GM12878 (cell line): Measurements from ENCODE around the gene SHH. TPM values are rescaled to one million over a fixed set of nuclear protein-coding genes. Genes with fewer than 3 reads are reported as not detected.

Experiments
- EZH2 ChIP-seq: IDR thresholded peaks from 2 replicates; pipeline ENCODE4 v1.6.1; 2012; ENCODE audit warnings: low read depth, mild to moderate bottlenecking, control low read depth, inconsistent platforms, low read length, borderline replicate concordance; ENCODE audit not compliant: control insufficient read depth
- JUND ChIP-seq: IDR thresholded peaks from 2 replicates; pipeline ENCODE4 v1.6.1; 2012; ENCODE audit warnings: low read depth, mild to moderate bottlenecking, low read length, improper control_type of control experiment, moderate library complexity
- NBN ChIP-seq: fragments of 450-650 bp; IDR thresholded peaks from 2 replicates; pipeline ENCODE4 v1.6.1; 2016
- RBBP5 ChIP-seq: fragments of 200-600 bp; sonication (generic); conservative IDR thresholded peaks from 2 replicates; pipeline ENCODE4 v1.6.1; 2016
- WRNIP1 ChIP-seq: IDR thresholded peaks from 2 replicates; pipeline ENCODE4 v1.6.1; 2011; ENCODE audit warnings: low read depth, low read length, improper control_type of control experiment, borderline replicate concordance
- ZNF24 ChIP-seq: fragments of 450-650 bp; IDR thresholded peaks from 2 replicates; pipeline ENCODE4 v1.6.1; 2017; ENCODE audit warnings: antibody characterized with exemption, mild to moderate bottlenecking
- polyA plus RNA-seq, 11 experiments: library from polyadenylated mRNA; depleted of rRNA in 4 of 11; unstranded in 6 of 11; stranded (reverse) in 5 of 11; fragments of >200 nt; fragmentation: Nextera tagmentation in 4 of 11; fragmentation: Illumina TruSeq in 1 of 11; extraction: Ambion mirVana in 4 of 11; extraction: Trizol in 1 of 11; gene quantifications; 1 replicate in 1 of 11; 2 replicates in 10 of 11; pipeline versions ENCODE4 v1.2.1 to v1.2.3, GENCODE V29; 2011 to 2016; ENCODE audit warnings: inconsistent platforms in 2 of 11, missing spikeins in 2 of 11, low read depth in 1 of 11
- total RNA-seq, 4 experiments: library from RNA; depleted of rRNA in 3 of 4; stranded (reverse); fragments of >200 nt in 3 of 4; fragmentation: Illumina TruSeq in 1 of 4; extraction: Trizol in 1 of 4; gene quantifications; 2 replicates each; pipeline versions ENCODE4 v1.2.1 to v1.2.3, GENCODE V29; 2013 to 2021
- TF ChIP-seq, protein P1 (sequence below): IDR thresholded peaks from 2 replicates; pipeline ENCODE4 v1.6.1; 2012; ENCODE audit warnings: low read length, inconsistent platforms
- TF ChIP-seq, protein P2 (sequence below): fragments of 450-650 bp; IDR thresholded peaks from 2 replicates; pipeline ENCODE4 v1.6.1; 2017; ENCODE audit warnings: mild to moderate bottlenecking

The SHH gene
- total and polyA plus RNA-seq, 10 of the 15 experiments (the other 5 are each of a cell fraction or from before 2014, with no cell fraction given) = not detected

DNA sequence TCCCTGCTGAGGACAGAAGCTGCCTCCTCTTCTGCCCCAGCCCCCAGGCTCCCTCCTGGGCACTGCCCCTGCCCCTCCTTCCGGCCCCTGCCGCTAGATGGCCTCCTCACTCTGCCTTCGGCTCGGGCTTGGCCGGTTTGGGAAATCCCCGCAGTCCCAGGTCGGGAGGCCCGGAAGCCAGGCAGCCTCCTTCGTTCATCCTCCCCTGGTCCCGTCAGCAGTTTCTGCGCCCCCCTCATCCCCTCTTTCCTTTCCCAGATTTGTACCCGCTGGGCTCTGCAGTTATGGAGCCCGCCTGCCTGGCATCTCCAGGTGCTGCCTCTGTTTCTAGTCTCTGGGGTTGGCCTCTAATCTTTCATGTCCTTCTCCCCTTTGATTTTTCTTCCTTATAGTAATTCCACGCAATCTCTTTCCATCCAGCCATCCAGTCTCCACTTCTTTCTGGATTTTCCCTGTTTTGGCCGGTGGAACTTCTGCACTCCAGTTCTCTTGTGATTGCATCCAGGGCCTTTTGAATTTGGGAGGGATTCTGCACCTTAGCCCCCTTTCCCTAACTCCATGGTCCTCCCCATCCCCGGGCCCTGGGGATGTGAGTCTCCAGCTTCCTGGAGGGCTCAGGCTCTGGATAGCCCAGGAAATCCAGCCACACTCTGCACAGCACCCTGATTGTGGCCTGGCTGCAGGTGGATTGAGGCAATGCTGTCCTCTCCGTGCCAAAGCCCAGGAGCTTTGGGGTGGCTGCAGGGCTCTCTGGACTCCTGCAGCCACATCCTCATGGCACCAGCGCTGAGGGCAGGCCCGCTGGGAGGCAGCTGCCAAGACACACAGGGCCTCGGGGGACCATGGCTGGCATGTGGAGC lies 3.3 kb upstream of the SHH start (continued):
- TF ChIP-seq JUND = no peak
- TF ChIP-seq, protein P1, sequence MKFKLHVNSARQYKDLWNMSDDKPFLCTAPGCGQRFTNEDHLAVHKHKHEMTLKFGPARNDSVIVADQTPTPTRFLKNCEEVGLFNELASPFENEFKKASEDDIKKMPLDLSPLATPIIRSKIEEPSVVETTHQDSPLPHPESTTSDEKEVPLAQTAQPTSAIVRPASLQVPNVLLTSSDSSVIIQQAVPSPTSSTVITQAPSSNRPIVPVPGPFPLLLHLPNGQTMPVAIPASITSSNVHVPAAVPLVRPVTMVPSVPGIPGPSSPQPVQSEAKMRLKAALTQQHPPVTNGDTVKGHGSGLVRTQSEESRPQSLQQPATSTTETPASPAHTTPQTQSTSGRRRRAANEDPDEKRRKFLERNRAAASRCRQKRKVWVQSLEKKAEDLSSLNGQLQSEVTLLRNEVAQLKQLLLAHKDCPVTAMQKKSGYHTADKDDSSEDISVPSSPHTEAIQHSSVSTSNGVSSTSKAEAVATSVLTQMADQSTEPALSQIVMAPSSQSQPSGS = no peak
- TF ChIP-seq EZH2 = no peak
- TF ChIP-seq, protein P2, sequence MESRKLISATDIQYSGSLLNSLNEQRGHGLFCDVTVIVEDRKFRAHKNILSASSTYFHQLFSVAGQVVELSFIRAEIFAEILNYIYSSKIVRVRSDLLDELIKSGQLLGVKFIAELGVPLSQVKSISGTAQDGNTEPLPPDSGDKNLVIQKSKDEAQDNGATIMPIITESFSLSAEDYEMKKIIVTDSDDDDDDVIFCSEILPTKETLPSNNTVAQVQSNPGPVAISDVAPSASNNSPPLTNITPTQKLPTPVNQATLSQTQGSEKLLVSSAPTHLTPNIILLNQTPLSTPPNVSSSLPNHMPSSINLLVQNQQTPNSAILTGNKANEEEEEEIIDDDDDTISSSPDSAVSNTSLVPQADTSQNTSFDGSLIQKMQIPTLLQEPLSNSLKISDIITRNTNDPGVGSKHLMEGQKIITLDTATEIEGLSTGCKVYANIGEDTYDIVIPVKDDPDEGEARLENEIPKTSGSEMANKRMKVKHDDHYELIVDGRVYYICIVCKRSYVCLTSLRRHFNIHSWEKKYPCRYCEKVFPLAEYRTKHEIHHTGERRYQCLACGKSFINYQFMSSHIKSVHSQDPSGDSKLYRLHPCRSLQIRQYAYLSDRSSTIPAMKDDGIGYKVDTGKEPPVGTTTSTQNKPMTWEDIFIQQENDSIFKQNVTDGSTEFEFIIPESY = no peak
- no peak for TF ChIP-seq WRNIP1
- TF ChIP-seq NBN = 0 out of 2 replicates have a peak, but pooled peaks have one; percentile 26
- TF ChIP-seq ZNF24 = no peak
- no peak for TF ChIP-seq RBBP5
